GM12872 (cell line): ENCODE data around the gene GUCA1A.

Experiments used
- TF ChIP-seq, protein P1 (sequence below): IDR thresholded peaks from 3 replicates; pipeline ENCODE4 v1.5.1; 2011; ENCODE audit warnings: low read depth, mild to moderate bottlenecking, low read length, moderate library complexity; ENCODE audit not compliant: insufficient read depth

GUCA1A gene

DNA sequence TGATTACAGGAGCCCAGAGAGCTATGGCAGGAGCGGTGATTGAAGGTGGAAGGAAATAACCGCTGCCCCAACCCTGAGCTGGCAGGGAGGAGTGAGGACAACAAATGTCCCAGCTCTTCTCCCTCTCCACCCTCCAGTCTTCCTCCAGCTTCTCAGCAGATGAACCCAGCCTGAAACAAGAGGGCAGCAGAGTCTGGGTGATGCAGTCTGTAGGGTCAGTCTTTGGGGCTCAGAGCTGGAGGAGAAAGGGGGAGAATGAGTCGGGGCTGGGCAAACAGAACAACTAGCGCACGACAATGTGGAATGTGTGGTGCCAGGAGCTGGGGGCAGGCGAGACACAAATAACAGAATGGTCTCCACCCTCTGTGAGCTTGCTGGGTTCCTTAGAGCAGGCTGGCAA lies 4.5 kb upstream of the GUCA1A start:
- TF ChIP-seq, protein P1, sequence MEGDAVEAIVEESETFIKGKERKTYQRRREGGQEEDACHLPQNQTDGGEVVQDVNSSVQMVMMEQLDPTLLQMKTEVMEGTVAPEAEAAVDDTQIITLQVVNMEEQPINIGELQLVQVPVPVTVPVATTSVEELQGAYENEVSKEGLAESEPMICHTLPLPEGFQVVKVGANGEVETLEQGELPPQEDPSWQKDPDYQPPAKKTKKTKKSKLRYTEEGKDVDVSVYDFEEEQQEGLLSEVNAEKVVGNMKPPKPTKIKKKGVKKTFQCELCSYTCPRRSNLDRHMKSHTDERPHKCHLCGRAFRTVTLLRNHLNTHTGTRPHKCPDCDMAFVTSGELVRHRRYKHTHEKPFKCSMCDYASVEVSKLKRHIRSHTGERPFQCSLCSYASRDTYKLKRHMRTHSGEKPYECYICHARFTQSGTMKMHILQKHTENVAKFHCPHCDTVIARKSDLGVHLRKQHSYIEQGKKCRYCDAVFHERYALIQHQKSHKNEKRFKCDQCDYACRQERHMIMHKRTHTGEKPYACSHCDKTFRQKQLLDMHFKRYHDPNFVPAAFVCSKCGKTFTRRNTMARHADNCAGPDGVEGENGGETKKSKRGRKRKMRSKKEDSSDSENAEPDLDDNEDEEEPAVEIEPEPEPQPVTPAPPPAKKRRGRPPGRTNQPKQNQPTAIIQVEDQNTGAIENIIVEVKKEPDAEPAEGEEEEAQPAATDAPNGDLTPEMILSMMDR: no peak

DNA sequence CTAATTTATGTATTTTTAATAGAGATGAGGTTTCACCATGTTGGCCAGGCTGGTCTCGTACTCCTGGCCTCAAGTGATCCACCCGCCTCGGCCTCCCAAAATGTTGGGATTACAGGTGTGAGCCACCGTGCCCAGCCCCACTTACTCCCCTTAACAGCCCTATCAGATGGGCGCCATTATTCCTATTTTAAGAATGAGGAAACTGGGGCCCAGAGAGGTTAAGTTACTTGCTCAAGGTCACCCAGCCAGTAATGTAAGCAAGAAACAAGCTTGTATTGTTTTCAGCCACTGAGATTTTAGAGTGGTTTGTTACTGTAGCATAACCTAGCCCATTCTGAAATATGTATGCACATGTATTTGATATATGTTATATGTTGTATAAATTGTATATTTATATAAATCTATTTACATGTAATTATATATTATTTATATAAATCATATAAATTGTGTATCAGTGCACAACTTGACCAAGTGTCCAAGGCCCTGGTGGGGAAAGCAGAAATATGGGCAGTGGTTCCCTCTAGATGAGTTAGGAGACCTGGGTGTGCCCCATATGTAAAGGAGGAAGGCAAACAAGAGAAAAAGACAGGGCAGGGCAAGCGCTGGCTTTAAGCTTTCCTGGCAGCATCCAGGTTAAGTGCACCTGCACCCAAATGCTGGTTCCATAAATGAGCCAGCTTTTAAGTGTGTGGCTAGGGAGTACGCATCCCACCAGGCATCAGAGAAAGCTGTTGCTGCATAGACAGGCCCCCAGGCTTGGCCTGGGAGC lies 1.2 kb upstream of the GUCA1A start:
- TF ChIP-seq, protein P1: no peak

DNA sequence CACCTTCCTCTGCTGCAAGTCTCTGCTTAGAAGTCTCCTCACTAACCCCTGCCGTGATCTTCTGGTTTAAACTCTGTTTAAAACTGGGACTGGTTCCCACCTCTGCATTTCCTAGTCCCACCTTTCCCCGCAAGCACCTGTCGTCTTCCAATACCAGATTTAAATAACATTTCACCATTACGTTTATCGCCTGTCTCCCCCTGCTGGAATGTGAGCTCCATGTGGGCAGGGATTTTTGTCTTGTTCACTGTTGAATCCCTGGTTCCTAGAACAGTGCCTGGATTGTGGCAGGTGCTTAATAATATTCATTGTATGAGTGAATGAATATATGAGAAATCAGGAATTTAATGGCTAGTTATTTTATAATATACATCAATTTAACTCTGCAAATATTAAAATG lies 2.7 kb downstream of the GUCA1A start:
- TF ChIP-seq, protein P1: no peak

DNA sequence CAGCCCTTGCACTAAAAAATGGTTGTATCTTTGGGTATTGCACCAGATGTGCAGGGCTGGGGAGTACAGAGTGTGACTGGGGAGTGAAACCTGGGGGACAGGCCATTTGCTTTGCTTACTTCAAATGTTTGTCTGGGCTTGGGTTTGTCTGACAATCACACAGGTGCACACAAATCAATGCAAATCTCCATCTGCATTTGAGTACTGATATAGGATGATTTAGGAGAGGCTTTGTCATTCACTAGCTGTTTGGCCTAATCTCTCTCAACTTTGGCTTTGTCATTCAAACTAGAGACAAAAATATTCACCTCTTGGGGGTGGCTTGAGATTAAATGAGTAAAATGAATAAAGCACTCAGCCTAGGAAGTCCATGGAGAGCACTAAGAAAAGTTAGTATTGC lies 3.8 kb downstream of the GUCA1A start:
- TF ChIP-seq, protein P1: no peak

DNA sequence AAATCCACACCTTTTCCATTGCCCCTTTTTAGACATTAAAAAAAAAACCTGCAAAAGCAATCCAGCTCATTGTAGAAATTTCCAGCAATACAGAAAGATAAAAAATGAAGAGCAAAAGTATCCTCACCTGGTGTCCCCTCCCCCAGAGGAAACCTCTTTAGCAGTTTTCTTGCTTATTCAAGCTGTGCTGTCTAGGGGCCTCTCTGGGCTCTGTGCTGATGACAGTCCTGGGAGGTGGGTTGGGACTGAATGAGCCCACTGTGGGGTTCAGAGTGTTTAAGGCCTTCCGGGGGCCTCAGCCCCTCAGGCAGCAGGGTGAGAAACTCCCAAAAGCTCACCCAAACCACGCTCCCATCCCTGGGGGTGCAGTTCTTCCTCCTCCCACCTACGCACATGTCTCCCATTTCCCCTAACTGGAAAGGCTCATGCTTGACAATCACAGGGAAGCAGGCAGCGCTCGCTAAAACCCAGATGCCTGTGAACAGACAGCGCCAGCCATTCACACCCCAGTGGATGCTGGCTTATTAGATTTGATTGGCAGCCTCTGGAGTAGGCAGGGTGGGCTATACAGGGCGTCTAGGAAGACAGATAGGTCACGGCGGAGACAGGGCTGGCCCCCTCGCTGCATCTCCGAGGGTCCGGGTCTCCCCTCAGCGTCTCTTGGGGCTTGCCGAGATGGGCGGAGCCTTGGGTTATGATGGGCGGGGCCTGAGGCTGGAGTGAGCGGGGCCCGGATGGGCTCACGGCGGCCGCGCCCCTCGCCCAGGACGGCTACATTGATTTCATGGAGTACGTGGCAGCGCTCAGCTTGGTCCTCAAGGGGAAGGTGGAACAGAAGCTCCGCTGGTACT lies 4.6 kb downstream of the GUCA1A start:
- TF ChIP-seq, protein P1: no peak

DNA sequence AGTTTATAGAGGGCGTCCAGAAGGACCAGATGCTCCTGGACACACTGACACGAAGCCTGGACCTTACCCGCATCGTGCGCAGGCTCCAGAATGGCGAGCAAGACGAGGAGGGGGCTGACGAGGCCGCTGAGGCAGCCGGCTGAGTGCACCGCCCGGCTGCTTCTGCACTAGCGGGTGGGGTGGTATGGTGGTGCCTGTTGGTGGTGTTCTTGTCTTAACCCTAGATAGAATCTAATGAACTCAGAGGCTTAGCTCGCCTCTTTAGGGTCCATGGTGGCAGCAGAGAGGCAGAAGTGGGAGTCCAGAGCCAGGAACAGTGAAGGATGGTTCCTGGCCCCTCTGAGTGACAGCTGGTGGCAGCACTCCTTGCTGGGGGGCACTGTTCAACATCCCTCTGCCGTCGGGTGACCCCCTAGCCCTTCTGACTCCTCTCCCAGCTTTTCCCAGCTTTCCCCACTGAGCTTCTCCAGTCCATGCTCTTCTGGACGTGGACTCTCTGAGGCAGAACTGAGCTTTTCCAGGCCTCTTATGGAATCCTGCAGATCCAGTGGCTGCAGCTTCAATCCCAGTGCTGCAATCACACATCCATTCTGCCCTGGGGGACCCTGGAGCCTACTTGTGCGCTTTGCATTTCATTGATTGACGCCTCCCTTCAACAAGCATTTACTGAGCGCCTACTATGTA lies 6.2 kb downstream of the GUCA1A start:
- TF ChIP-seq, protein P1: no peak

DNA sequence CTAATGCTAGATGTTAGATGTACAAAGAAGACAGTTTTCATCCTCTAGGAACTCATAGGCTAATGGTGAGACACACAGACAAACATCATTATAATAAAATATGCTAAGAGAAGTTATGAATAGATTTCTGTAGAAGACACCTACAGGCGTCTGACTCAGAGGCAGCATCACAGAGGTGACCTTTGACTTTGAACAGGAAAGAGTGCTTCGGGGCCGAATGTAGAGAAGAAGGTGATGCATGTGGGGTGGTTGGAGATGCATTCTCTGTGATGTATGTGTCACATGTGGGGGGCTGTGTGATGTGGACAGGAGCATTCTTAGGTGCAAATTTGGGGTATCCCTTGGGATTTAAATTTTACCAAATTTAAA lies 6.8 kb downstream of the GUCA1A start:
- TF ChIP-seq, protein P1: no peak
